Gastroesophageal sphincter (tissue), 4 donors: ENCODE measurements around the gene SLC44A4. TPM values are rescaled to one million over a fixed set of nuclear protein-coding genes. Genes with fewer than 3 reads are reported as not detected.
A peak's percentile ranks its signal among the peaks of the same experiment; 100 is the strongest.
"Not testable (repeated sequence)": the region's sequence is repeated elsewhere in the genome, so short reads cannot be mapped to it uniquely, and the experiment has no call there.

Experiments
- ATAC-seq: fragments of 150-250 bp; one replicate; pipeline ENCODE4 v1.9.1; 2016; ENCODE audit warnings: mild to moderate bottlenecking, moderate library complexity
- H3K27ac ChIP-seq, 4 donors: fragments of 200-600 bp; sonication (generic) in 3 of 4; 1 replicate in 3 of 4; 2 replicates in 1 of 4; pipeline ENCODE4 v1.5.1; 2016 to 2019
- H3K27me3 ChIP-seq: fragments of 200-600 bp; sonication (generic); one replicate; pipeline ENCODE4 v1.5.1; 2019
- H3K36me3 ChIP-seq, 2 donors: fragments of 200-600 bp; sonication (generic); one replicate each; pipeline ENCODE4 v1.5.1; 2019; ENCODE audit warnings: control low read depth in 1 of 2
- H3K4me1 ChIP-seq, 3 donors: fragments of 200-600 bp; sonication (generic); 1 replicate in 2 of 3; 2 replicates in 1 of 3; pipeline ENCODE4 v1.5.1; 2016 to 2019; ENCODE audit warnings: control low read depth in 2 of 3
- H3K4me3 ChIP-seq, 2 donors: fragments of 200-600 bp; sonication (generic); one replicate each; pipeline ENCODE4 v1.5.1; 2019; ENCODE audit warnings: mild to moderate bottlenecking in 1 of 2, moderate library complexity in 1 of 2
- H3K9me3 ChIP-seq, 3 donors: fragments of 200-600 bp; sonication (generic); one replicate each; pipeline ENCODE4 v1.5.1; 2017 to 2019; ENCODE audit warnings: control low read depth in 2 of 3
- CTCF ChIP-seq, 4 experiments: fragments of 200-600 bp in 2 of 4; fragments of 450-650 bp in 2 of 4; sonication (generic) in 1 of 4; IDR thresholded peaks; one replicate each; pipeline ENCODE4 v1.5.1; 2017 to 2019; ENCODE audit warnings: antibody characterized with exemption in 4 of 4, mild to moderate bottlenecking in 2 of 4, moderate library complexity in 2 of 4
- EP300 ChIP-seq: sonication (generic); formaldehyde crosslinking; IDR thresholded peaks from one replicate; pipeline ENCODE4 v1.6.1; 2017; ENCODE audit warnings: antibody characterized with exemption, mild to moderate bottlenecking
- POLR2A ChIP-seq, 2 donors: fragments of 450-650 bp; IDR thresholded peaks; one replicate each; pipeline ENCODE4 v1.6.1; 2017; ENCODE audit warnings: antibody characterized with exemption in 2 of 2, mild to moderate bottlenecking in 2 of 2, moderate library complexity in 1 of 2
- POLR2AphosphoS5 ChIP-seq: sonication (generic); formaldehyde crosslinking; IDR thresholded peaks from one replicate; pipeline ENCODE4 v1.6.1; 2017; ENCODE audit warnings: antibody characterized with exemption
- WGBS, 2 donors: methylation state at CpG; one replicate each; pipeline ENCODE4 v1.1.5; 2018; ENCODE audit warnings: low coverage in 1 of 2; 5-methylcytosine and 5-hydroxymethylcytosine counted together
- total RNA-seq, 4 donors: library from RNA; depleted of rRNA; stranded (reverse); fragments of >200 nt; gene quantifications; one replicate each; pipeline ENCODE4 v1.1.0, GENCODE V29; 2016

Gene SLC44A4
- total RNA-seq, 4 donors from 2014 or later, result 1.1 to 4.5 TPM; not detected in 2

GRCh38 chr6:31827286-31828079 is 51.3 kb downstream of the SLC44A4 start, which contains the start of gene HSPA1B:
Gene HSPA1B (plus strand): TSS chr6:31827738. CDS start chr6:31827951, 213 bp downstream.
- no peaks in the 10 kb centered on the region for H3K9me3 ChIP-seq
- peak; percentile 93 for ATAC-seq
- H3K27me3 ChIP-seq, result no peaks in the 10 kb centered on the region
- H3K36me3 ChIP-seq, result no peaks in the 10 kb centered on the region
- TF ChIP-seq CTCF (IDR thresholded peaks at IDR 0.05) (peak in 1 of 4 experiments; percentile 8), POLR2A (IDR thresholded peaks at IDR 0.05) (peak; percentile 100), EP300 (no peak), POLR2AphosphoS5 (peak; percentile 100)
- H3K27ac ChIP-seq, result peak within 1 kb of the TSS; percentile 89 to 98 (median 94)
- H3K4me1 ChIP-seq, result peaks cover 0 to 63% (median 25%) of the 10 kb centered on the region in 3 donors
- peak within 1 kb of the TSS; percentile 37 to 58 for H3K4me3 ChIP-seq
- 0% methylated on average over 1 to 5 of the region's 56 CpGs for WGBS, 2 donors

- H3K9me3 ChIP-seq, result no peaks in the 10 kb centered on the region
- H3K27ac ChIP-seq, result peak overlapping the region; percentile 89 to 98 (median 94)
- ATAC-seq, result peak; percentile 70
- peaks cover 0 to 57% (median 26%) of the 10 kb centered on the region in 3 donors for H3K4me1 ChIP-seq
- WGBS, 2 donors, result 0% methylated on average over 1 to 8 of the region's 13 CpGs
- H3K36me3 ChIP-seq, result no peaks in the 10 kb centered on the region
- peak overlapping the region; percentile 32 to 58 for H3K4me3 ChIP-seq
- no peaks in the 10 kb centered on the region for H3K27me3 ChIP-seq
- no peak for TF ChIP-seq EP300
- peak; percentile 34 for TF ChIP-seq POLR2AphosphoS5
- peak; percentile 24 to 36 for TF ChIP-seq POLR2A (IDR thresholded peaks at IDR 0.05)
- TF ChIP-seq CTCF (IDR thresholded peaks at IDR 0.05), result peak in 1 of 4 experiments; percentile 5
Measured at GRCh38 chr6:31826793-31827285, 52.0 kb downstream of the SLC44A4 start.

GRCh38 chr6:31825553-31825952 is 53.2 kb downstream of the SLC44A4 start:
- TF ChIP-seq POLR2A (IDR thresholded peaks at IDR 0.05) (no peak), CTCF (IDR thresholded peaks at IDR 0.05) (no peak), EP300 (no peak), POLR2AphosphoS5 (no peak)
- peak overlapping the region; percentile 89 to 98 (median 94) for H3K27ac ChIP-seq
- no peaks in the 10 kb centered on the region for H3K27me3 ChIP-seq
- H3K4me3 ChIP-seq, result no peak overlapping the region
- H3K36me3 ChIP-seq, result no peaks in the 10 kb centered on the region
- peaks cover 0 to 55% (median 21%) of the 10 kb centered on the region in 3 donors for H3K4me1 ChIP-seq
- H3K9me3 ChIP-seq, result no peaks in the 10 kb centered on the region
- 55 to 63% methylated on average over 4 of the region's 4 CpGs for WGBS, 2 donors
- ATAC-seq, result no peak

GRCh38 chr6:31823592-31824196 is 55.1 kb downstream of the SLC44A4 start:
- Histone ChIP-seq H3K27ac (peak overlapping the region; percentile 91 to 99 (median 96)), H3K4me1 (peaks cover 0 to 72% (median 36%) of the 10 kb centered on the region in 3 donors)
- not testable (repeated sequence) for H3K9me3 ChIP-seq, ATAC-seq, H3K36me3 ChIP-seq, H3K4me3 ChIP-seq, H3K27me3 ChIP-seq
- WGBS, 2 donors, result 77 to 85% methylated on average over 5 to 9 of the region's 9 CpGs

- WGBS, 2 donors, result 0 to 1% methylated on average over 9 to 19 of the region's 25 CpGs
- no peaks in the 10 kb centered on the region for H3K9me3 ChIP-seq
- no peak for TF ChIP-seq CTCF (IDR thresholded peaks at IDR 0.05)
- peak; percentile 94 for TF ChIP-seq POLR2AphosphoS5
- TF ChIP-seq POLR2A (IDR thresholded peaks at IDR 0.05), result peak; percentile 50 to 58
- peaks cover 0 to 84% (median 39%) of the 10 kb centered on the region in 3 donors for H3K4me1 ChIP-seq
- H3K36me3 ChIP-seq, result no peaks in the 10 kb centered on the region
- peak overlapping the region; percentile 91 to 99 (median 96) for H3K27ac ChIP-seq
- peak; percentile 76 for ATAC-seq
- H3K27me3 ChIP-seq, result no peaks in the 10 kb centered on the region
- H3K4me3 ChIP-seq, result peak overlapping the region; percentile 58 to 61
Measured at GRCh38 chr6:31822036-31822821, 56.6 kb downstream of the SLC44A4 start.
